SK-N-SH (cell line): ENCODE data around the gene ZEB2. TPM values are rescaled to one million over a fixed set of nuclear protein-coding genes. Genes with fewer than 3 reads are reported as not detected.

Experiments
- CTCF ChIA-PET: fragments of 300-600, 350-600 bp; formaldehyde crosslinking; extraction: SDS; loops from one replicate; lab custom pipeline; 2021; lab: Yijun Ruan, JAX
- POLR2A ChIA-PET: fragments of 350-600 bp; sonication (Branson Sonifier 250); formaldehyde crosslinking; extraction: SDS; loops from one replicate; lab custom pipeline; 2020; ENCODE audit warnings: antibody characterized with exemption, inconsistent platforms; lab: Yijun Ruan, JAX
- DNase-seq: peaks from one replicate; pipeline ENCODE4 v3.0.0; 2012
- H2AFZ ChIP-seq: fragments of 200-600 bp; sonication (generic); 2 replicates; pipeline ENCODE4 v1.8.1; 2016; ENCODE audit warnings: antibody characterized with exemption, mild to moderate bottlenecking, low read depth
- H3F3A ChIP-seq: fragments of 200-600 bp; sonication (generic); replicated peaks from 2 replicates; pipeline ENCODE3; 2016; ENCODE audit warnings: antibody characterized with exemption, mild to moderate bottlenecking; ENCODE audit not compliant: insufficient read depth
- H3K27ac ChIP-seq, 2 experiments: fragments of 200-500 bp in 1 of 2; fragments of 200-600 bp in 1 of 2; sonication (Bioruptor generic) in 1 of 2; sonication (generic), shearing (Covaris generic) in 1 of 2; 2 replicates each; pipeline versions ENCODE4 v1.5.1 to v1.6.1; 2014 to 2016; ENCODE audit warnings: low read depth in 2 of 2, inconsistent platforms in 1 of 2, low read length in 1 of 2, mild to moderate bottlenecking in 1 of 2, mixed read lengths in 1 of 2
- H3K27me3 ChIP-seq: fragments of 200-600 bp; sonication (generic), shearing (Covaris generic); 2 replicates; pipeline ENCODE4 v1.6.1; 2016; ENCODE audit warnings: mixed run types; ENCODE audit not compliant: insufficient read depth
- H3K36me3 ChIP-seq, 2 experiments: fragments of 200-500 bp in 1 of 2; fragments of 200-600 bp in 1 of 2; sonication (Bioruptor generic) in 1 of 2; sonication (generic) in 1 of 2; replicated peaks in 1 of 2; 2 replicates each; pipeline versions ENCODE3 to v1.5.1; 2014 to 2016; ENCODE audit warnings: low read length in 1 of 2, mild to moderate bottlenecking in 1 of 2; ENCODE audit not compliant: insufficient read depth in 2 of 2, control insufficient read depth in 1 of 2
- H3K4me1 ChIP-seq, 2 experiments: fragments of 200-500 bp in 1 of 2; fragments of 200-600 bp in 1 of 2; sonication (Bioruptor generic) in 1 of 2; sonication (generic), shearing (Covaris generic) in 1 of 2; 2 replicates each; pipeline versions ENCODE4 v1.5.1 to v1.6.1; 2014 to 2016; ENCODE audit warnings: low read depth in 1 of 2, low read length in 1 of 2, mixed run types in 1 of 2; ENCODE audit not compliant: insufficient read depth in 2 of 2, control insufficient read depth in 1 of 2
- H3K4me2 ChIP-seq: fragments of 200-600 bp; sonication (generic), shearing (Covaris generic); 2 replicates; pipeline ENCODE4 v1.6.1; 2017; ENCODE audit warnings: mixed run types
- H3K4me3 ChIP-seq, 2 experiments: fragments of 200-500 bp in 1 of 2; fragments of 200-600 bp in 1 of 2; sonication (Bioruptor generic) in 1 of 2; sonication (generic), shearing (Covaris generic) in 1 of 2; 2 replicates each; pipeline versions ENCODE4 v1.5.1 to v1.8.1; 2014 to 2016; ENCODE audit warnings: low read depth in 2 of 2, inconsistent platforms in 1 of 2, low read length in 1 of 2, mild to moderate bottlenecking in 1 of 2, mixed read lengths in 1 of 2, moderate library complexity in 1 of 2
- H3K79me2 ChIP-seq: fragments of 200-600 bp; sonication (generic); 2 replicates; pipeline ENCODE4 v1.8.1; 2017; ENCODE audit warnings: mild to moderate bottlenecking; ENCODE audit not compliant: insufficient read depth
- H3K9ac ChIP-seq: fragments of 200-600 bp; sonication (generic); 2 replicates; pipeline ENCODE4 v1.6.1; 2017; ENCODE audit warnings: mixed run types
- H3K9me2 ChIP-seq: fragments of 200-600 bp; sonication (generic); 2 replicates; pipeline ENCODE4 v1.6.1; 2017; ENCODE audit warnings: mixed run types
- H3K9me3 ChIP-seq: fragments of 200-600 bp; sonication (generic); 2 replicates; pipeline ENCODE4 v1.6.1; 2017; ENCODE audit warnings: mixed run types, mild to moderate bottlenecking, moderate library complexity
- H4K20me1 ChIP-seq: fragments of 200-600 bp; sonication (generic); 2 replicates; pipeline ENCODE4 v1.6.1; 2017; ENCODE audit warnings: mild to moderate bottlenecking, mixed run types; ENCODE audit not compliant: insufficient read depth
- FOXM1 ChIP-seq: IDR thresholded peaks from 2 replicates; pipeline ENCODE4 v1.4.0; 2012; ENCODE audit warnings: low read depth, mild to moderate bottlenecking
- GATA2 ChIP-seq: sonication (generic); formaldehyde crosslinking; IDR thresholded peaks from 2 replicates; pipeline ENCODE4 v1.5.0; 2020; ENCODE audit warnings: mild to moderate bottlenecking, missing genetic modification reagents
- MEF2A ChIP-seq: IDR thresholded peaks from 2 replicates; pipeline ENCODE4 v1.4.0; 2012; ENCODE audit warnings: low read depth, borderline replicate concordance
- MXI1 ChIP-seq: IDR thresholded peaks from 2 replicates; pipeline ENCODE4 v1.6.1; 2012; ENCODE audit warnings: mild to moderate bottlenecking, low read depth, low read length, improper control_type of control experiment
- REST ChIP-seq: IDR thresholded peaks from 2 replicates; pipeline ENCODE4 v1.6.1; 2012; ENCODE audit warnings: mild to moderate bottlenecking, low read depth, low read length, moderate library complexity
- RXRA ChIP-seq: IDR thresholded peaks from 2 replicates; pipeline ENCODE4 v1.4.0; 2012; ENCODE audit warnings: low read depth, mild to moderate bottlenecking, borderline replicate concordance
- TEAD4 ChIP-seq: IDR thresholded peaks from 2 replicates; pipeline ENCODE4 v1.4.0; 2012; ENCODE audit warnings: mild to moderate bottlenecking, borderline replicate concordance; ENCODE audit not compliant: insufficient read depth
- USF2 ChIP-seq: fragments of 150-350 bp; IDR thresholded peaks from 2 replicates; pipeline ENCODE4 v1.6.1; 2017; ENCODE audit warnings: antibody characterized with exemption, low read length, low read depth, borderline replicate concordance
- WGBS: methylation state at CpG from one replicate; pipeline ENCODE4 v1.1.6; 2017; ENCODE audit warnings: low lambda C conversion rate; 5-methylcytosine and 5-hydroxymethylcytosine counted together
- polyA plus RNA-seq, 3 experiments: library from polyadenylated mRNA; depleted of rRNA; stranded (reverse); fragments of >200 nt; gene quantifications; 2 replicates each; pipeline ENCODE4 v1.2.3, GENCODE V29; 2012

ZEB2 gene
- polyA plus RNA-seq, 1 of the 3 experiments (the other 2 are of a cell fraction), result 16.3 TPM

GRCh38 chr2:144544053-144544452 is 24.1 kb upstream of the ZEB2 start:
- no peaks in the 10 kb centered on the region for H3K9me2 ChIP-seq
- H3F3A ChIP-seq, result no peaks in the 10 kb centered on the region
- no peaks in the 10 kb centered on the region; a peak in 1 of 4 replicates for H3K4me1 ChIP-seq
- H4K20me1 ChIP-seq, result no peaks in the 10 kb centered on the region
- ChIA-PET POLR2A (no interaction called here), CTCF (interaction anchor here (2.3 kb wide), 1 partner anchor 11 kb away, joined by 5 read pairs; no protein-coding TSS in a partner anchor)
- H3K9me3 ChIP-seq, result no peaks in the 10 kb centered on the region
- no peak overlapping the region for H2AFZ ChIP-seq
- H3K27ac ChIP-seq, result no peak overlapping the region
- H3K79me2 ChIP-seq, result no peaks in the 10 kb centered on the region
- no peak overlapping the region for H3K4me2 ChIP-seq
- TF ChIP-seq USF2 (no peak), MXI1 (no peak), REST (no peak), FOXM1 (no peak), RXRA (no peak), TEAD4 (no peak), GATA2 (CRISPR knock-in tag) (no peak)
- H3K9ac ChIP-seq, result no peak overlapping the region
- WGBS, result 70% methylated on average over 3 of the region's 3 CpGs
- H3K36me3 ChIP-seq, result no peaks in the 10 kb centered on the region
- no peak overlapping the region for H3K4me3 ChIP-seq
- H3K27me3 ChIP-seq, result no peaks in the 10 kb centered on the region
- DNase-seq, result no peak

- H3F3A ChIP-seq, result no peaks in the 10 kb centered on the region
- TF ChIP-seq MEF2A, result no peak
- ChIA-PET CTCF (interaction anchor here (1.6 kb wide), 1 partner anchor 18 kb away, joined by 3 read pairs; no protein-coding TSS in a partner anchor), POLR2A (no interaction called here)
- no peaks in the 10 kb centered on the region for H3K27me3 ChIP-seq
- no peaks in the 10 kb centered on the region for H4K20me1 ChIP-seq
- H3K4me2 ChIP-seq, result no peak overlapping the region
- H3K9me2 ChIP-seq, result no peaks in the 10 kb centered on the region
- no peaks in the 10 kb centered on the region for H3K79me2 ChIP-seq
- no peak overlapping the region for H3K27ac ChIP-seq
- H3K9ac ChIP-seq, result no peak overlapping the region
- no peak overlapping the region for H2AFZ ChIP-seq
- H3K4me3 ChIP-seq, result no peak overlapping the region
- no peak for DNase-seq
- H3K36me3 ChIP-seq, result no peaks in the 10 kb centered on the region
- H3K9me3 ChIP-seq, result no peaks in the 10 kb centered on the region
- H3K4me1 ChIP-seq, result no peaks in the 10 kb centered on the region
These were observed 21.5 kb upstream of the ZEB2 start for GRCh38 chr2:144541396-144541795.
